Measurements from ENCODE around the gene CSTA.
"Not testable (repeated sequence)": the region's sequence is repeated elsewhere in the genome, so short reads cannot be mapped to it uniquely, and the experiment has no call there.

CSTA gene

GRCh38 chr3:122322095-122323075, 2.7 kb upstream of the CSTA start:
- FAIRE-seq = no peak

DNA sequence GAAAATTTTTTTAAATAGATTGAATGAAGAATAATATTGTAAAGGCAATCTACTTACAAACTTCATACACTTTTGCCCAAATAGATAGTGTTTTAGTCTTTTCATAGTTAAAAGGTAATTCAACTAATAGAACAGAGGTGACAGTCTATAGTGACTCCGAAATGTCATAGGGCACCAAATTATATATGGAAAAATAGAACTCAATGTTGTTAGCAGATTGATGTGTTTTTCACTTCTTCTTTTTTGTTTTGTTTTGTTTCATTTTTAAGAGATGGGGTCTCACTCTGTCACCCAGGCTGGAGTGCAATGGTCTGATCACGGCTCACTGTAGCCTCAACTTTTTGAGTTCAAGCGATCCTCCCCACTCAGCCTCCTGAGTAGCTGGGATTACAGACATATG, 721 bp downstream of the CSTA start:
- no peak for FAIRE-seq

GRCh38 chr3:122331886-122332285, 6.8 kb downstream of the CSTA start:
- no peak for FAIRE-seq

DNA sequence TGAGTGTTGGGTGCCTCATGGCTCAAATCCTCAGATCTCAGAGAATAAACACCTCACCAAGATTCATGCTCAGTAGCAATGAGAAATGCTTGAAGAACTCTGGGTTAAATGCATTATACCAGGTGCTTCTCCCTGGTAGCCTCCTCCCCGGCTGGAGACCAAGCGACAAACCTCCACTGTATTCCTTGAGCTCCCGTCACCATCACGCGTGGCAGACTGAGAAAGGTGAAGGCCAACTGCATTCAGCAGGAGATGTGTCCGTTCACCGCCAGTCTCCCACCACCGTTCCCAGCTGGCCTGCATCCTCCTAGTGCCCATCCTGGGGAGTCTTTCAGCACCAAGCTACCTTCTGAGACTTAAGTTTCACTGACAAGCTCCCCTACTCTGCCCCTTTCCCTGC, 7.5 kb downstream of the CSTA start:
- no peak for FAIRE-seq

GRCh38 chr3:122342803-122343202, 17.8 kb downstream of the CSTA start:
- FAIRE-seq = no peak

GRCh38 chr3:122343654-122344053, 18.6 kb downstream of the CSTA start:
- FAIRE-seq = no peak

DNA sequence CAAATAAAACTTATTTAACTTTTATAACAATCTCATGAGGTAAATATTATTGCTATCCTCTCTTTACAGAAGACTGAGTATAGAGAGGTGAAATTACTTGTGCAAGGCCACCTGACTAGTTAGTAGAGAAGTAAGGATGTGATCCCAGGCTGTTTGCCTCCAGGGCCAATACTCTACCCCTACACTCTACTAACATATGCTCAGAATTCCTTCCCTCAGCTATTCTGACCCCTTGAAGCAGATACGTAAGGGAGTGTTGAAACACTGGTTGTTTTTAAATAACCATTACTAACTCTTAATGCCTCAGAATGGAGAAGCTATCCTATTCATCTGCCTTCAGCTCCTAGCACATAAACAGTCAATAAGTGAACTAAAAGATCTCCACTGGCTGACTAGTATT, 24.1 kb downstream of the CSTA start:
- FAIRE-seq = no peak

DNA sequence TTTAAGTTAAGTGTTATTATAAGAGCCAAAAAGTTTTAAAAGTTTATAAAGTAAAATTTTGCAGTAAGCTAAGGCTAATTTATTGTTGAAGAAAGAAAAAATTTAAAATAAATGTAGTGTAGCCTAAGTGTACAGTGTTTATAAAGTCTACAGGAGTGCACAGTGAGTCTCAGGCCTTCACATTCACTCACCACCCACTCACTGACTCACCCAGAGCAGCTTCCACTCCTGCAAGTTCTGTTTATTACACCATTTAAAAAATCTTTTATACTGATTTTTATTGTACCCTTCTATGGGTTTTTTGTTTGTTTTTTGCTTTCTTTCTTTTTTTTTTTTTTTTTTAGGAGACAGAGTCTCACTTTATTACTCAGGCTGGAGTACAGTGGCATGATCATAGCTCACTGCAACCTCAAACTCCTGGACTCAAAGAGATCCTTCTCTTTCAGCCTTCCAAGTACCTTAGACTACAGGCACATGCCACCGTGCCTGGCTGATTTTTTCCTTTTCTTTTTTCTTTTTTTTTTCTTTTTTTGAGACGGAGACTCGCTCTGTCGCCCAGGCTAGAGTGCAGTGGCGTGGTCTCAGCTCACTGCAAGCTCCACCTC, 25.9 kb downstream of the CSTA start:
- FAIRE-seq = no peak

DNA sequence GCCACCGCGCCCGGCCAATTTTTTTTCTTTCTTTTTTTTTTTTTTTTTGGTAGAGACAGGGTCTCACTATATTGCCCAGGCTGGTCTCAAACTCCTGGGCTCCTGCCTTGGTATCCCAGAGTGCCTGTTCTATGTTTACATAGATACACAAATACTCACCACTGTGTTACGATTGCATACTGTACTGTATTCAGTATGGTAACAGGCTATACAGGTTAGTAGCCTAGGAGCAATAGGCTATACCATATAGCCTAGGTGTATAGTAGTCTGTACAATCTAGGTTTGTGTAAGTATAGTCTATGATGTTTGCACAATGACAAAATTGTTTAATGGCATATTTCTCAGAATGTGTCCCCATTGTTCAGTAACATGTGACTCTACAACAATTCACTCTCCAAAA, 26.6 kb downstream of the CSTA start:
- FAIRE-seq = no peak

GRCh38 chr3:122353215-122353614, 28.2 kb downstream of the CSTA start:
- no peak for FAIRE-seq

GRCh38 chr3:122353893-122354401, 28.9 kb downstream of the CSTA start:
- no peak for FAIRE-seq

- FAIRE-seq = no peak
Observed at GRCh38 chr3:122355612-122356011, 30.6 kb downstream of the CSTA start.

GRCh38 chr3:122356402-122356801, 31.4 kb downstream of the CSTA start:
- no peak for FAIRE-seq

DNA sequence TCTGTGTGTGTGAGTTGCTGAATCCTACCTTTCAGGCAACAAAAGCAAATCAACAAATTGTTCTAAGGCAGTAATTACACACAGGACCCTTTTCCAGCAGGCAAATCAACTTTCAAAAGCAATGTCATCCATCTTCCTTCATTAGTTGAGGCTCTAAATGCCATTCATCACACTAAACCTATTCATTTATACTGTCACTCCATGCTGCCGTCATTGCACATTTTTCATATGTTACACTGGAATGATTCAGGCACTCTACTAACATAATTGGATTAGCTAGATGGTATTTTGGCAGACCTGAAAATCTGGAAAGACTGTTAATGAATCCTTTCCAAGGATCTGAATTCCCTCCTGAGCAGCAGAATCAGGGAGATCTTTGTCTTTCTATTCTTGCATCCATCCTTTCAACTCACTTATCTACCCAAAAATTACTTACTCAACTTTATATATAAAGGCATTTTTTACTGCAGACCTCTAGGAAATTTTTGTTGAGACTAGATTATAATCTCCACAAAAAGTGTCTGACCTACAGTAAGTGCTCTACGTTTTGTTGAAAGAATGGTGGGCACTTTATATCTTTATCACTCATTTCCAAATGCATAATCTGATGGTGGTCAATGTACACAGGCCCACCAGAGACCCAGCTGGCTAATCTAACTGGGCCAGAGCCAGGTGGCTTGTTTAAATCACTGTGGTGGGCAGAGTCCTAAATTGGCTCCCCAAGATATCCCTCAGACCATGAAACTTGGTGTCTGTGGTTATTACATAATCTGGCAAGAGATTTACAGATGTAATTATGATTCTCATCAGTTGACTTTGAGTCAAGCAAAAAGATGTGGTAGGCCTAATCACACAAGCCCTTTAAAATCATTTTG, 33.0 kb downstream of the CSTA start:
- FAIRE-seq = no peak

DNA sequence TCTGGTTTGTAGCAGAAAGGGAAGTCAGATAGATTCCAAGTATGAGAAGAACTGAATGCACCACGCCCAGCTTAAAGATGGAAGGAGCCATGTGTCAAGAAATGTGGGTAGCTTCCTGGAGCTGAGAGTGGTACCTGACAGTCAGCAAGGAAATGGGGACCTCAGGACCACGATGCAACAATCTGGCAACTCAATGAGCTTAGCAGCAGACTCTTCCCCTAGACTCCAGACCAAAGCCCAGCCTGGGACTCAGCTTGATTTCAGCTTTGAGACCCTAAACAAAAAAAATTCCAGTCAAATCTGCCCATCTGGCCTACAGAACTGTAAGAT, 33.6 kb downstream of the CSTA start:
- FAIRE-seq = no peak

DNA sequence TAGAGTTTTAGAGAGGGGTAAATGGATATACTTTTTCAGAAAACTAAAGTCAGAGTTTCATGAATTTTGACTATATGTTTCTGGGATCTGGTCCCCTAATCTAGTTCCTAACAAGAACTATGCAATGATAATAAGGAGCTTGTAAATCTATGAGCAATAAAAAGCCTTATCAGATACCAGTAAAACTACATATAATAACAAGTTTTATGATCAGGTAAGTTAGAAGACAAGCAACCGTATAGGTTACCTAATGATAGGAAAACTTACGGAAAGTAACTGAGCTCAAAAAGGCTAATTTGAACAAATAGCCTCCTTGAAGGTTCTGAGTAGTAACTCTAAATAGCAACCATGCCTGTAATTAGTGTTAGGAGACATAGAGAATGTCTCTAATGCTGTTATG, 37.0 kb downstream of the CSTA start:
- no peak for FAIRE-seq

GRCh38 chr3:122364490-122364889, 39.4 kb downstream of the CSTA start:
- FAIRE-seq = no peak

DNA sequence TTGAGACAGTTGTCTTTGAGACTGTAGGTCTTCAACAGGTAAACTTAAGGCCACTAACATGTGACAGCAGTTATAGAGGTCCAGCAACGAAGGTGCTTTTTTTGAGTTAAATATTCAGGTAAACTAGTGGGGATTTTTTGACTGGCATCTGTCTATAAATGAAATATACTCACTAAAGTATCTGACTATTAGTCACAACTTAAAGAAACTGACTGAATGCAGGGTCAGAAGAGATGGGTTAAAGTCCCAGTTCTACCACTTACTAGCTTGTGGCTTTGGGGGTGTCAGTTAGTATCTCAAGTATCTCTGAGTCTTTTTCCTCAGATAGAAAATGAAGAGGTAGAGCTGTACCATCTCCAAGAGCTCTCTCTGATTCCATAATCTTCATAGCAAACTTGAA, 40.0 kb downstream of the CSTA start:
- no peak for FAIRE-seq

GRCh38 chr3:122365582-122366378, 40.7 kb downstream of the CSTA start:
- not testable (repeated sequence) for FAIRE-seq

GRCh38 chr3:122366379-122366749, 41.3 kb downstream of the CSTA start:
- no peak for FAIRE-seq

DNA sequence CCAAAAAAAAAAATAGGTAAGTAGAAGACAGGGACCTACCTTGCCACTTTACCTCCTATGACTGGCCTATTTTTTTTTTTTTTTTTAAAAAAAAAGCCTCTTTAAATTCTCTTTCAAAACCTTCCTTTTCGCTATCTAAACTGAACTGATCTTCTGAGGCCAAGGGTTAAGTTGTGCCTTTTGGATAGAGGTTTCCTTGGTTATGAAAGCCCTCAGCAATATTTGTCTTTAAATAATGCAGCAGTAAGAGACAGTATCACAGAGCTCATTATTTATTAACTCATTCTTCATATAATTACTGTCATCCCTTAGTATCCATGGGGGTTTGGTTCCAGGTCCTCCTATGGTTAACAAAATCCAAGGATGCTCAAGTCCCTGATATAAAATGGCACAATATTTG, 49.0 kb downstream of the CSTA start:
- FAIRE-seq = no peak

DNA sequence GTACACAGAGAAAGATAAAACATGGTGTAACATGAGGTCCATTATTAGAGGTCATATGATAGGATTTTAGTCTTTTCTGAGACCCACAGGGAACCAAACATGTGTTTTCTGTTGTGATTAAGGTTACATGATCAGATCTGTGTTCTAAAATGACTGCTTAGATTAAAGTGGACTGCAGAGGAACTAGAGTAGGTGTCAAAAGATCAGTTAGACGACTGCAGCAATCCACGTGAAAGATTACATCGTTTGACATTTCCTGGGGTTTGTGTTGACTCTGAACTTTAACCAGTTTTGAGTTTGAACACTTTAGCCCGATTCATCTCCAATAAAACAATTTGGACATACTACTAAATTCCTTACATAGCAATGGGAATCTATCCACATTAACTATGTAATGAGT, 52.9 kb downstream of the CSTA start:
- no peak for FAIRE-seq
